ENCODE results near the gene SLC29A1.

The SLC29A1 gene

GRCh38 chr6:44258921-44259320 is 35.5 kb downstream of the SLC29A1 start:
- no peaks in the 10 kb centered on the region for H3K9me3 Mint-ChIP-seq
- H3K27ac Mint-ChIP-seq, result peak overlapping the region; percentile 16 to 93 (median 84)
- no peaks in the 10 kb centered on the region for H3K27me3 Mint-ChIP-seq (ENCODE audit: low read depth)
- H3K4me3 Mint-ChIP-seq, result peak overlapping the region; percentile 87 to 93 (median 90)
- TF ChIP-seq, protein P1, sequence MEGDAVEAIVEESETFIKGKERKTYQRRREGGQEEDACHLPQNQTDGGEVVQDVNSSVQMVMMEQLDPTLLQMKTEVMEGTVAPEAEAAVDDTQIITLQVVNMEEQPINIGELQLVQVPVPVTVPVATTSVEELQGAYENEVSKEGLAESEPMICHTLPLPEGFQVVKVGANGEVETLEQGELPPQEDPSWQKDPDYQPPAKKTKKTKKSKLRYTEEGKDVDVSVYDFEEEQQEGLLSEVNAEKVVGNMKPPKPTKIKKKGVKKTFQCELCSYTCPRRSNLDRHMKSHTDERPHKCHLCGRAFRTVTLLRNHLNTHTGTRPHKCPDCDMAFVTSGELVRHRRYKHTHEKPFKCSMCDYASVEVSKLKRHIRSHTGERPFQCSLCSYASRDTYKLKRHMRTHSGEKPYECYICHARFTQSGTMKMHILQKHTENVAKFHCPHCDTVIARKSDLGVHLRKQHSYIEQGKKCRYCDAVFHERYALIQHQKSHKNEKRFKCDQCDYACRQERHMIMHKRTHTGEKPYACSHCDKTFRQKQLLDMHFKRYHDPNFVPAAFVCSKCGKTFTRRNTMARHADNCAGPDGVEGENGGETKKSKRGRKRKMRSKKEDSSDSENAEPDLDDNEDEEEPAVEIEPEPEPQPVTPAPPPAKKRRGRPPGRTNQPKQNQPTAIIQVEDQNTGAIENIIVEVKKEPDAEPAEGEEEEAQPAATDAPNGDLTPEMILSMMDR (IDR thresholded peaks at IDR 0.05; ENCODE audit: unreplicated experiment in 3 of 3), result no peak
- H3K4me1 Mint-ChIP-seq, result peaks cover 46% of the 10 kb centered on the region
- peaks cover 20% of the 10 kb centered on the region for H3K36me3 Mint-ChIP-seq (ENCODE audit: low read depth)

DNA sequence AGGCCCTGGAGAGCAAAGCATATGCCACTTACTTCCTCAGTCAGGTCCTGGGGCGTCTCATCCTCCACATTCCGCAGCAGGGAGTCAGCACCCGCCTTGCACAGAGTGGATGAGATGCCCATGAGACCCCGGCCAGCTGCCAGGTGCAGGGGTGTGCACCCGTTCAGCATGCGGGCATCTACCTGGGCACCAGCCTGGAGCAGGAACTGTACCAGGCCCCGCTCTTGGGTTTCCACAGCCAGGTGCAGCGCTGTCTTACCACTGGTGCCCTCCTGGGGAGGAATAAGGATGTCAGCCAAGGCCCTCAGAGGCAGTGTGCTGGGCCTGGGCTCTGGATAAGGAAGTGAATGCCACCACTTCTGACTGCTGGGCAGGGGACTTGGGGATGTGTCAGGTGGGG is 36.6 kb downstream of the SLC29A1 start:
- Mint-ChIP-seq H3K4me1 (peaks cover 51% of the 10 kb centered on the region), H3K4me3 (peak overlapping the region in 1 of 3 experiments; percentile 31), H3K27ac (no peak overlapping the region), H3K27me3 (ENCODE audit: low read depth) (peaks cover 5% of the 10 kb centered on the region), H3K36me3 (ENCODE audit: low read depth) (peaks cover 9% of the 10 kb centered on the region), H3K9me3 (no peaks in the 10 kb centered on the region)
- TF ChIP-seq, protein P1 (IDR thresholded peaks at IDR 0.05; ENCODE audit: unreplicated experiment in 3 of 3), result no peak

GRCh38 chr6:44260451-44261297 is 37.3 kb downstream of the SLC29A1 start:
- peak overlapping the region in 2 of 3 experiments; percentile 0 to 13 for H3K27ac Mint-ChIP-seq
- no peaks in the 10 kb centered on the region for H3K9me3 Mint-ChIP-seq
- peaks cover 5% of the 10 kb centered on the region for H3K27me3 Mint-ChIP-seq (ENCODE audit: low read depth)
- peaks cover 9% of the 10 kb centered on the region for H3K36me3 Mint-ChIP-seq (ENCODE audit: low read depth)
- H3K4me1 Mint-ChIP-seq, result peaks cover 46% of the 10 kb centered on the region
- peak overlapping the region; percentile 2 to 60 (median 57) for H3K4me3 Mint-ChIP-seq
- TF ChIP-seq, protein P1 (IDR thresholded peaks at IDR 0.05; ENCODE audit: unreplicated experiment in 3 of 3), result no peak

- no peaks in the 10 kb centered on the region for H3K9me3 Mint-ChIP-seq
Measured at GRCh38 chr6:44261581-44261980, 38.2 kb downstream of the SLC29A1 start.

DNA sequence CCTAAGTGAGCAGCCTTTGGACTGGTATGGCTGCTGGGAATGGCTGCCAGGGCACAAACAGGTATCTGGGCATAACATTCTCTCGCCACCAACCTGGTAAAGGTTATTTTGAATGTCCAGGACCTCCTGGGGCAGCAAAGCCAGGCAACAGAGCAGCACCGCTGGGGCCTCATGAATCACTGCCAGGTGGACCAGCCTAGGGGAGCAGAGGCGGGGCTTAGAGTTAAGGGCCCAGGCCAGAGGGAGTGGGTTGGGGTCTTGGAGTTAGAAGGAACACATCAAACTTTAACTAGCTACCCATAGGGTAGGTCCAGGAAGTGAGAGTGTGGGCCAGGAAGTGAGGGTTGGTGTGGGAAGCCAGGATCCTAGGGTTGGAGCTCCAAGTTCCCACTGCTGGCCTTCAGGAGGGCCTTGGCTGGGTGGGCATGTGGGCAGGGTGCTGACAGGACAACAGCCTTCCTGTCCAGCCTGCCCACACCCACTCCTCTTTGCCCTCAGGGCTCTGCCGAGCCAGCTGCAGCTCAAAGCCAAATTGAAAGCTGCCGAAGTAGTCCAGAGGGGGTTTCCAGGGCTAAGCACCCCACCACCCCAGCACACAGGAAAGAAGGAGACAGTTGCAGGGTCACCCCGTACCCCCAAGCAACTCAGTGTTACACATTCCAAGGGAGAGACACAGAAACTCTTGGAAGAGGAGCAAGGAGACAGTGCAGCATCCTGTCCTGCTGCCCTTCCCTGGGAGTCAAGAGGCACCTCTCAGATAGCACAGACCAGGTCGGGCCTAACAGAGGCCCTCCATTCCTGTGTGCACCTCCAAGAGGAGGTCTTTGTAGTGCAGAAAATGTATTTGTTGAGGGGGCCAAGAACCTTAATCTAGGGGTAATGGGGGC is 39.3 kb downstream of the SLC29A1 start:
- H3K27me3 Mint-ChIP-seq (ENCODE audit: low read depth), result peaks cover 5% of the 10 kb centered on the region
- TF ChIP-seq, protein P1 (IDR thresholded peaks at IDR 0.05; ENCODE audit: unreplicated experiment in 3 of 3), result no peak
- H3K4me3 Mint-ChIP-seq, result peak overlapping the region; percentile 85 to 97 (median 92)
- peaks cover 35% of the 10 kb centered on the region for H3K4me1 Mint-ChIP-seq
- no peaks in the 10 kb centered on the region for H3K9me3 Mint-ChIP-seq
- H3K36me3 Mint-ChIP-seq (ENCODE audit: low read depth), result peaks cover 9% of the 10 kb centered on the region
- peak overlapping the region; percentile 20 to 72 (median 60) for H3K27ac Mint-ChIP-seq

More at GRCh38 chr6:44261581-44261980, 38.2 kb downstream of the SLC29A1 start:
- H3K36me3 Mint-ChIP-seq (ENCODE audit: low read depth), result peaks cover 9% of the 10 kb centered on the region
- H3K4me3 Mint-ChIP-seq, result no peak overlapping the region
- peaks cover 38% of the 10 kb centered on the region for H3K4me1 Mint-ChIP-seq
- TF ChIP-seq, protein P1 (IDR thresholded peaks at IDR 0.05; ENCODE audit: unreplicated experiment in 3 of 3), result no peak
- peaks cover 5% of the 10 kb centered on the region for H3K27me3 Mint-ChIP-seq (ENCODE audit: low read depth)
- no peak overlapping the region for H3K27ac Mint-ChIP-seq

All from nephron (organoid).